ENCODE measurements around the gene ZNF20.

- TF ChIP-seq CTCF (conservative IDR thresholded peaks at IDR 0.05; ENCODE audit: low read length) (no peak), EZH2phosphoT487 (IDR thresholded peaks at IDR 0.05; ENCODE audit: borderline replicate concordance) (no peak)
Observed at GRCh38 chr19:12111943-12112637, 28.1 kb downstream of the ZNF20 start.
